WTC11 (cell line): ENCODE data around the gene MCM7. TPM values are rescaled to one million over a fixed set of nuclear protein-coding genes. Genes with fewer than 3 reads are reported as not detected.

Experiments used
- ATAC-seq: fragments of 200-7000 bp; cut with Tn5 transposase; 2 replicates; pipeline ENCODE4 v1.10.0; 2021; ENCODE audit warnings: mild to moderate bottlenecking, moderate library complexity
- CTCF ChIA-PET: fragments of 300-600 bp; sonication (Branson Sonifier 250); formaldehyde crosslinking; loops from one replicate; lab custom pipeline; 2021; ENCODE audit warnings: antibody characterized with exemption; lab: Charles Lee
- POLR2A ChIA-PET: fragments of 350-600 bp; sonication (Branson Sonifier 250); formaldehyde crosslinking; loops from one replicate; lab custom pipeline; 2021; ENCODE audit warnings: antibody characterized with exemption; lab: Charles Lee
- DNase-seq: peaks from one replicate; pipeline ENCODE4 v3.0.0; 2021; ENCODE audit warnings: low spot score
- H3K27ac Mint-ChIP-seq: 2 replicates; pipeline ENCODE4 v1.8.0; 2021; ENCODE audit warnings: mixed read lengths
- H3K27me3 Mint-ChIP-seq: 2 replicates; pipeline ENCODE4 v1.8.0; 2021; ENCODE audit warnings: low read depth, mild to moderate bottlenecking, moderate library complexity, mixed read lengths
- H3K36me3 Mint-ChIP-seq: 2 replicates; pipeline ENCODE4 v1.8.0; 2021; ENCODE audit warnings: mixed read lengths
- H3K4me1 Mint-ChIP-seq: 2 replicates; pipeline ENCODE4 v1.8.0; 2022; ENCODE audit warnings: mixed read lengths
- H3K4me3 Mint-ChIP-seq: 2 replicates; pipeline ENCODE4 v1.8.0; 2021; ENCODE audit warnings: mild to moderate bottlenecking, moderate library complexity, mixed read lengths
- H3K9me3 Mint-ChIP-seq: 2 replicates; pipeline ENCODE4 v1.8.0; 2021; ENCODE audit warnings: mixed read lengths
- FOXJ3 ChIP-seq: sonication (generic); formaldehyde crosslinking; IDR thresholded peaks from 2 replicates; pipeline ENCODE4 v1.9.0; 2021; ENCODE audit warnings: missing genetic modification reagents, mild to moderate bottlenecking, borderline replicate concordance
- GRHL2 ChIP-seq: fragments of 250-450 bp; sonication (Bioruptor Pico); IDR thresholded peaks from 2 replicates; pipeline ENCODE4 v1.8.0; 2022; ENCODE audit warnings: mild to moderate bottlenecking, moderate library complexity; ENCODE audit not compliant: insufficient replicate concordance, severe bottlenecking
- HMGA2 ChIP-seq: fragments of 250-450 bp; sonication (Bioruptor Pico); IDR thresholded peaks from 2 replicates; pipeline ENCODE4 v1.4.0; 2021; ENCODE audit warnings: mild to moderate bottlenecking, moderate library complexity
- SOX15 ChIP-seq: fragments of 250-450 bp; sonication (Bioruptor Pico); IDR thresholded peaks from 2 replicates; pipeline ENCODE4 v1.9.0; 2021; ENCODE audit warnings: mild to moderate bottlenecking
- ZNF121 ChIP-seq: sonication (generic); formaldehyde crosslinking; IDR thresholded peaks from 2 replicates; pipeline ENCODE4 v1.8.0; 2023; ENCODE audit warnings: missing genetic modification reagents
- ZNF263 ChIP-seq: sonication (generic); formaldehyde crosslinking; IDR thresholded peaks from 2 replicates; pipeline ENCODE4 v1.8.1; 2022; ENCODE audit warnings: low read depth, mild to moderate bottlenecking, moderate library complexity, missing genetic modification reagents
- ZNF423 ChIP-seq: fragments of 250-450 bp; sonication (Bioruptor Pico); IDR thresholded peaks from 2 replicates; pipeline ENCODE4 v2.1.2; 2022; ENCODE audit warnings: mild to moderate bottlenecking, moderate library complexity
- total RNA-seq: library from RNA; stranded (reverse); gene quantifications from 3 replicates; pipeline ENCODE4 v1.2.3, GENCODE V29; 2021
- TF ChIP-seq, protein P1 (sequence below): sonication (generic); formaldehyde crosslinking; IDR thresholded peaks from 2 replicates; pipeline ENCODE4 v1.8.0; 2023; ENCODE audit warnings: missing genetic modification reagents, mild to moderate bottlenecking, borderline replicate concordance
- TF ChIP-seq, protein P2 (sequence below): fragments of 200-600 bp; IDR thresholded peaks from 2 replicates; pipeline ENCODE4 v1.8.0; 2022; ENCODE audit warnings: antibody characterized with exemption
- TF ChIP-seq, protein P3 (sequence below): sonication (generic); formaldehyde crosslinking; IDR thresholded peaks from 2 replicates; pipeline ENCODE4 v1.8.1; 2022; ENCODE audit warnings: low read depth, missing genetic modification reagents, borderline replicate concordance

Gene MCM7
- total RNA-seq, 1 experiment from 2014 or later = 351 TPM

DNA sequence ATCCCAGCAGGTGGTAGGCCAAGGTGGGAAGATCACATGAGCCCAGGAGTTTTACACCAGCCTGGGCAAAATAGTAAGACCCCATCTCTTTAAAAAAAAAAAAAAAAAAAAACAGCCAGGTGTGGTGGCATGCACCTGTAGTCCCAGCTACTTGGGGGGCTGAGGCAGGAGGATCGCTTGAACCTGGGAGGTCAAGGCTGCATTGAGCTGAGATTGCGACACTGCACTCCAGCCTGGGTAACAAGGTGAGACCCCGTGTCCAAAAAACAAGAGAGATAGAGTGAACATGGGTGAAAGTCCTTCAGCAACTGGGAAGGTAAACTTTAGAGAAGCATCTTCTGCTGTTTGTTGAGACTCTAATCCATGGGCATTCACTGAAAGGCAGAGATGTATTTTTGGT is 41.3 kb upstream of the MCM7 start (continued):
- TF ChIP-seq, protein P1, sequence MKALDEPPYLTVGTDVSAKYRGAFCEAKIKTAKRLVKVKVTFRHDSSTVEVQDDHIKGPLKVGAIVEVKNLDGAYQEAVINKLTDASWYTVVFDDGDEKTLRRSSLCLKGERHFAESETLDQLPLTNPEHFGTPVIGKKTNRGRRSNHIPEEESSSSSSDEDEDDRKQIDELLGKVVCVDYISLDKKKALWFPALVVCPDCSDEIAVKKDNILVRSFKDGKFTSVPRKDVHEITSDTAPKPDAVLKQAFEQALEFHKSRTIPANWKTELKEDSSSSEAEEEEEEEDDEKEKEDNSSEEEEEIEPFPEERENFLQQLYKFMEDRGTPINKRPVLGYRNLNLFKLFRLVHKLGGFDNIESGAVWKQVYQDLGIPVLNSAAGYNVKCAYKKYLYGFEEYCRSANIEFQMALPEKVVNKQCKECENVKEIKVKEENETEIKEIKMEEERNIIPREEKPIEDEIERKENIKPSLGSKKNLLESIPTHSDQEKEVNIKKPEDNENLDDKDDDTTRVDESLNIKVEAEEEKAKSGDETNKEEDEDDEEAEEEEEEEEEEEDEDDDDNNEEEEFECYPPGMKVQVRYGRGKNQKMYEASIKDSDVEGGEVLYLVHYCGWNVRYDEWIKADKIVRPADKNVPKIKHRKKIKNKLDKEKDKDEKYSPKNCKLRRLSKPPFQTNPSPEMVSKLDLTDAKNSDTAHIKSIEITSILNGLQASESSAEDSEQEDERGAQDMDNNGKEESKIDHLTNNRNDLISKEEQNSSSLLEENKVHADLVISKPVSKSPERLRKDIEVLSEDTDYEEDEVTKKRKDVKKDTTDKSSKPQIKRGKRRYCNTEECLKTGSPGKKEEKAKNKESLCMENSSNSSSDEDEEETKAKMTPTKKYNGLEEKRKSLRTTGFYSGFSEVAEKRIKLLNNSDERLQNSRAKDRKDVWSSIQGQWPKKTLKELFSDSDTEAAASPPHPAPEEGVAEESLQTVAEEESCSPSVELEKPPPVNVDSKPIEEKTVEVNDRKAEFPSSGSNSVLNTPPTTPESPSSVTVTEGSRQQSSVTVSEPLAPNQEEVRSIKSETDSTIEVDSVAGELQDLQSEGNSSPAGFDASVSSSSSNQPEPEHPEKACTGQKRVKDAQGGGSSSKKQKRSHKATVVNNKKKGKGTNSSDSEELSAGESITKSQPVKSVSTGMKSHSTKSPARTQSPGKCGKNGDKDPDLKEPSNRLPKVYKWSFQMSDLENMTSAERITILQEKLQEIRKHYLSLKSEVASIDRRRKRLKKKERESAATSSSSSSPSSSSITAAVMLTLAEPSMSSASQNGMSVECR (CRISPR knock-in tag) = no peak
- TF ChIP-seq, protein P2, sequence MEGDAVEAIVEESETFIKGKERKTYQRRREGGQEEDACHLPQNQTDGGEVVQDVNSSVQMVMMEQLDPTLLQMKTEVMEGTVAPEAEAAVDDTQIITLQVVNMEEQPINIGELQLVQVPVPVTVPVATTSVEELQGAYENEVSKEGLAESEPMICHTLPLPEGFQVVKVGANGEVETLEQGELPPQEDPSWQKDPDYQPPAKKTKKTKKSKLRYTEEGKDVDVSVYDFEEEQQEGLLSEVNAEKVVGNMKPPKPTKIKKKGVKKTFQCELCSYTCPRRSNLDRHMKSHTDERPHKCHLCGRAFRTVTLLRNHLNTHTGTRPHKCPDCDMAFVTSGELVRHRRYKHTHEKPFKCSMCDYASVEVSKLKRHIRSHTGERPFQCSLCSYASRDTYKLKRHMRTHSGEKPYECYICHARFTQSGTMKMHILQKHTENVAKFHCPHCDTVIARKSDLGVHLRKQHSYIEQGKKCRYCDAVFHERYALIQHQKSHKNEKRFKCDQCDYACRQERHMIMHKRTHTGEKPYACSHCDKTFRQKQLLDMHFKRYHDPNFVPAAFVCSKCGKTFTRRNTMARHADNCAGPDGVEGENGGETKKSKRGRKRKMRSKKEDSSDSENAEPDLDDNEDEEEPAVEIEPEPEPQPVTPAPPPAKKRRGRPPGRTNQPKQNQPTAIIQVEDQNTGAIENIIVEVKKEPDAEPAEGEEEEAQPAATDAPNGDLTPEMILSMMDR = no peak
- TF ChIP-seq HMGA2 (CRISPR knock-in tag) = no peak
- TF ChIP-seq GRHL2 = no peak

DNA sequence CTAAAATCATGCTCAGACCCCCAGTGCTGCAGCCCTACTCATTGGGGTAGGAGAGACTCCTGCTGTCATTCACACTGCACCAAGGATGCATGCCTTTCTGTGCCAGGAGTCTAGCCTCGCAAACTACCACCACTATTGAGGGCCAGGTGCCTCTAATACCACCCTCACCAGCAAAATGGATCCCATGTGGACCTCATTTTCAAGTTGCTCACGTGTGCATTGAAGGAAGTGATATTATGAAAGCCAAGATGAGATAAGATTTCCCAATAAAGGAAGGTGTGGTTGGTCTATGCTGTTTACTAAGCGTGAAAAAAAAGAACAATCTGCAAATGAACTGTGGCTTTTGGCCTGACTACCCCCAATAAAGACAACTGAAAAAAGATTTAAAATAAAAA is 40.4 kb upstream of the MCM7 start:
- no peak overlapping the region for H3K27ac Mint-ChIP-seq
- ChIA-PET POLR2A (no interaction called here), CTCF (interaction anchor here (3.7 kb wide), 1 partner anchor 10 kb away, joined by 17 read pairs; no protein-coding TSS in a partner anchor)
- H3K4me3 Mint-ChIP-seq = no peak overlapping the region
- H3K27me3 Mint-ChIP-seq = peaks cover 17% of the 10 kb centered on the region
- no peak for DNase-seq
- peaks cover 11% of the 10 kb centered on the region for H3K9me3 Mint-ChIP-seq
- H3K36me3 Mint-ChIP-seq = peaks cover 8% of the 10 kb centered on the region
- H3K4me1 Mint-ChIP-seq = no peaks in the 10 kb centered on the region
- TF ChIP-seq, protein P3, sequence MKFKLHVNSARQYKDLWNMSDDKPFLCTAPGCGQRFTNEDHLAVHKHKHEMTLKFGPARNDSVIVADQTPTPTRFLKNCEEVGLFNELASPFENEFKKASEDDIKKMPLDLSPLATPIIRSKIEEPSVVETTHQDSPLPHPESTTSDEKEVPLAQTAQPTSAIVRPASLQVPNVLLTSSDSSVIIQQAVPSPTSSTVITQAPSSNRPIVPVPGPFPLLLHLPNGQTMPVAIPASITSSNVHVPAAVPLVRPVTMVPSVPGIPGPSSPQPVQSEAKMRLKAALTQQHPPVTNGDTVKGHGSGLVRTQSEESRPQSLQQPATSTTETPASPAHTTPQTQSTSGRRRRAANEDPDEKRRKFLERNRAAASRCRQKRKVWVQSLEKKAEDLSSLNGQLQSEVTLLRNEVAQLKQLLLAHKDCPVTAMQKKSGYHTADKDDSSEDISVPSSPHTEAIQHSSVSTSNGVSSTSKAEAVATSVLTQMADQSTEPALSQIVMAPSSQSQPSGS (CRISPR knock-in tag) = no peak
- TF ChIP-seq, protein P1 (CRISPR knock-in tag) = no peak
- TF ChIP-seq ZNF121 (CRISPR knock-in tag) (no peak), ZNF263 (CRISPR knock-in tag) (no peak), SOX15 (no peak), FOXJ3 (CRISPR knock-in tag) (no peak), ZNF423 (CRISPR knock-in tag) (no peak)
- TF ChIP-seq, all 79 proteins: peak for 0
- no peak for ATAC-seq
